ENCODE data around the gene MRO.
A peak's percentile ranks its signal among the peaks of the same experiment; 100 is the strongest.
"Not testable (repeated sequence)": the region's sequence is repeated elsewhere in the genome, so short reads cannot be mapped to it uniquely, and the experiment has no call there.

The MRO gene

DNA sequence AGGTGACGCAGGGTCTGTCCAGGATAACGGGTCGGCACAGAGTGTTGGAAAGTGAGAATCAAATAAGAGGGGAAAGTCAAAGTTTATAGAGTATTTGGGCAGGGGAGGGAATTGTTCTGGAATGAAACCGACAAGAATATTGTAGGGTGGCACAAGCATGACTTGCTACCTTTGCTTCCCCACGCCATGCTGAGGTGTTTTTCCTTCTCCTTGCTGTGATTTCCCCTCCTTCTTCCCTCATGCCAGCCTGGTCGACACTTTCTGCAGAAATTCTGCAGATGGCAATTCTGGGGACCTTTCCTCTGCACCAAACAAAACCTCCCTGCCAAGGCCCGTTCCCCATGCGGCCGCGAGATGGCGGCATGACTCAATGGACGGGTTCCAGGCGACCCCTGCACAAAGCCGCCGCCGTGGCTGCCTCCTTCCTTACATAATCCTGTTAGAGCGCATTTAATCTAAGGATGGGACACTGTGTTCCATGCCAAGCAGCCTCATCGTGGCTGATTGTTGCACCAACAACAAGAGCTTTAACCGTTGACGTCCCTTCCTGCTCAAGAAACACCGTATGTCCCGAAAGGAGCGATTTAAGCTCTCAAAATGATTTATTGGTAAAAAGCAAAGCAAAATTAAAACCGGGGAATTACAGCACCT, at the start of gene MRO:
Gene MRO, minus strand, starts transcription at position 289 of the 651 bp plus-strand sequence. CDS start 10,616 bp downstream, outside the sequence.
- peak; percentile 76 for DNase-seq

DNA sequence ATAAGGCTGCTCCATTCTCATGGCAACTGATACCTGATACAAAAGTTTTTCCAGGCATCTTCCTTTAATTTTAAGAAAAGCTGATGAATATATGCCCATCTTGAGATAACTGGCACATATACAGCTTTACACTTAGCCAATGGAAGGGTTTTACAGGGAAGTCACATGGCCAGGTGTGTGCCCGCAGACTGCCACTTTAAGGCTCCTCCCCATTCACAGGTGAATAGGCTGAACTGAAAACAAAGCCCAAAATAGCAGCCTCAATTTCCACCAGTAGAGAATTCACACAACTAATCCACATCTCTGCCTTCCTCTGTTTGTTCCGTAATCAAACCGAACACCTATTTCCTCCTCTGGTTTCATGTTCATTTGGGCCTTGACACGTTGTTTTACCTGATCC, 49.3 kb upstream of the MRO start:
- no peak for DNase-seq

GRCh38 chr18:50866765-50867164, 46.9 kb upstream of the MRO start:
- DNase-seq = no peak

- no peak for DNase-seq
Measured at GRCh38 chr18:50863840-50864375, 44.1 kb upstream of the MRO start.

DNA sequence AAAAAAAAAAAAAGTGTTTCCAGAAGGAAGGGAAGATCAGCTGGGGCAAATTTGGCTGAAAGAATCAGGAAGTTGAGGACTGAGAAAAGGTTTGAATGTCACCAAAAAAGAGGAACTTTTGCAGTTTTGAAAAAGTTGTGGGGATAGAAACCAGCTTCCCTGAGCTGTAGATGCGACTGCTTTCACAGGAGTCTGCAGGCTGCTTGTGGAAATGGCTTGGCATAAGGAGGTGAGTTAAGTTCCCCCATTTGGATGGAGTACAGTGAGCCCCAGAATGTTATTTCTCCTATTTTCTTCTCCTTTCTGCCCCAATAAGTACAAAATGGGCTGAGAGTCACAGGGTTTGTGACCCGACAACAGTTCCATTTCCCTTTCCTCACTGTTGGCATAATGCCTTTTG, 42.6 kb upstream of the MRO start:
- DNase-seq = no peak

DNA sequence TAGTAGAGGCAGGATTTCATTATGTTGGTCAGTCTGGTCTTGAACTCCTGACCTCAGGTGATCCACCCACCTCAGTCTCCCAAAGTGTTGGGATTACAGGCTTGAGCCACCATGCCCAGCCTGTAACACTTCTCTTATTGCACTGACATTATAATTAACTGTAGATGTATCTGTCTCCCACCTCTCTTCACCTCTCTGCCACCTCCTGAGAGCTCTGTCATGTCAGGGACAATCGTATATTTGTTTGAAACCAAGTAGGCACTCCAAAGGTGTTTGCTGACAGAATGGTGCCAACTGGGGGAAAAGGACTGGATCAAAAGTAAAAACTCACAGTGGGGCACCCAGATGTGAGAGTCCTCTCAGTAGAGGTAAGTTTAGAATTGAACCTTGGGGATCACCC, 41.8 kb upstream of the MRO start:
- no peak for DNase-seq

DNA sequence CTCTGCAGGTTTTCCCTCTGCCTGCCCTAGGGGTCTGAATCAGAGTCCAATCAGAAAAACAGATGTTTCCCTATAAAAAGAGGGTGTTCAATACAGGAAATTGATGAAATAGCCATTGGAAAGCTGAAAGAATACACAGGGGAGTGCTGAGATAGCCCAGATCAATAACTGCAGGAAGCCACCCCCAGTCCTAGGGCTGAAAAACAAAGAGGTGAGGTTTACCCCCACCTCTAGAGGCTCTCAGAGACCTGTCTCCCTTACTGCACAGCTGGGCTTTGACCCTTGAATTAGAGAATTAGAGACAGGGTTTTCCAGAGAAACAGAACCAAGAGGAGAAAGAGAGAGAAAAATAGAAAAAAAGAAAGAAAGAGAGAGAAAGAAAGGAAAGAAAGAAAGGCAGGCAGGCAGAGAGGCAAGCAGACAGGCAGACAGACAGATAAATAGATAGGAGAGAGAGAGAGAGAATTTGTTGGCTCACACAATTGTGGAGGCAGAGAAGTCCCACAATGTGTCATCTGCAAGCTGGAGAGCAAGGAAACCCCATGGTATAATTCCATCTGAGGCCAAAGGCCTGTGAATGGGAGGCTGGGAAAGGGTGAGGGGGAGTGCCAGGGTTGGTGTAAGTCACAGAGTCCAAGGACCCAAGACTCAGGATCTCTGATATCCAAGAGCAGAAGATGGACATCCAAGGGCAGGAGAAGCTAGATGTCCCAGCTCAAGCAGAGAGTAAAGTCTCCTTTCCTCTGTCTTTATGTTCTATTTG, 40.2 kb upstream of the MRO start:
- no peak for DNase-seq

DNA sequence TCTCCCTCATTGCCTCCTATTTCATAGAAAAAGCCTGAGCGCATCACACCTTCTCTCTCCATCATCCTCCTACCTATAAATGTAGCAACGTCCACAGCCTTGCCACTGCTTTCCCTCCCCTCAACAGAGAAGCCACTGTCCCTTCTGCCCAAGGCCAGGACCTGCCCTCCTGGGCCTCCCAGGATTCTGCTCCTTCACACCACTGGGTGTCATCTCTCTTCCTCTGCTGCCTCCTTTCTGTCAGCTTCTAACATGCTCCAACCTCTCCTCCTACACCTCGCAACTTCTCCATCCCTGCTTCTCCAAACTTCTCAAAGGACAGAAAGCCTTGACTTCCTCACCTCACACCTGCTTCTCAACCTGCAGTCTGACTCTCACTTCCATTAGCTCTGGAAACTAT, 37.9 kb upstream of the MRO start:
- no peak for DNase-seq

DNA sequence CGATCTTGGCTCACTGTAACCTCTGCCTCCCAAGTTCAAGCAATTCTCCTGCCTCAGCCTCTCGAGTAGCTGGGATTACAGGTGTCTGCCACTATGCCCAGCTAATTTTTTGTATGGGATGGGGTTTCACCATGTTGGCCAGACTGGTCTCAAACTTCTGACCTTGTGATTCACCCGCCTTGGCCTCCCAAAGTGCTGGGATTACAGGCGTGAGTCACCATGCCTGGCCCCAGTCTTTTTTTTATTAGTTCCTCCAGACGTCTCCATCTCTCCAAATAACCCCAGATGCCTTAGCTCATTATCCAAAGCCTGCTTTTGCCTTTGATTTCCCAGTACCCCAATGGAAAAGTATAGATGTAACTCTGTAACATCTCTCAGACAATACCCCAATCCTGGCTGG, 37.4 kb upstream of the MRO start:
- not testable (repeated sequence) for DNase-seq

- DNase-seq = no peak
Measured at GRCh38 chr18:50855976-50856757, 36.4 kb upstream of the MRO start.

DNA sequence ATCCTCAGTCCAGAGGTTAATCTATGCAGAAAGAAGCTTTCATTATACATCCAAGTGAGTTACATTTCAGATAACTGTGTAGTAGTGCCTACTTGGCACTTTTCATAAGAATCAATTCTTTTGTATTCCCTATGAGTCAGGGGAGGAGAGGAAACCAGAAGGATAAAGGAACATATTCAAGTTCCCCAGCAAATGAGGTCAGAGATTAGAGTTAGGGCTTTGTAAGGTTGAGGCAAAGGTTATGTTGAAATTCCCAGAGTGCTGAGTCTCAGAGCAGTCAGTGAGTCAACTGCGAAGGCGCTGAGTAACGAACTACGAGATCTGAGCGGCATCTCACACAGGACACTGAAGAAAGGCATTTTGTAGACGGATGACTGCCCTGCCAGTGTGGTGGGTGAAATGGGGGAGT, 34.1 kb upstream of the MRO start:
- no peak for DNase-seq

DNA sequence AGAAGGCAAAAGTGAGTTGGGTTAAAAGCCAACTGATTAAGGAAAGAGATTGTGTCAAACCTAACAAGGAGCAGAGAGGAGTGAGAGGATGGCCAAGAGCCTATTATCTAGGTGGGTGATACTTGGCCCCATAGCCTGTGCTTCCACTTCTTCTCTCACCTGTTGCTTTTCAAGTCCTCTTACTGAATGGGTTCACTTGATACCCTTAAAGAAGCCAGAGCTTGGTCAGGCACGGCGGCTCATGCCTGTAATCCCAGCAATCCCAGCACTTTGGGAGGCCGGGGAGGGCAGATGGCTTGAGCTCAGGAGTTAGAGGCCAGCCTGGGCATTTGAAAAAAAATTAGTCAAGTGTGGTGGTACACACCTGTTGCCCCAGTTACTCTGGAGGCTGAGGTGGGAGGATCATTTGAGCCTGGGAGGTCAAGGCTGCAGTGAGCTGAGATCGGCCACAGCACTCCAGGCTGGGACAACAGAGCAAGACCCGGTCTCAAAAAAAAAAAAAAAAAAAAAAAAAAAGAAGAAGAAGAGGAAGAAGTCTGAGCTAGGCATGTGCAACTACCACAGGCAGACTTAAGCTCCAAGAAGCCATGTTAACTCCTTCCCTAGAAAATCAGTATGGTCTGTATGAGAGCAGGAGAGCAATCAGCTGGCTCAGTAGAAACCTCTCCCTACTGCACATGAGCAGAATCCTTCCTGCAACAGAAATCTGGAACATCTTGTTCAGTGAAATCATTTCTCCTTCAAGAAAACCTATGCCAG, 30.7 kb upstream of the MRO start:
- no peak for DNase-seq

DNA sequence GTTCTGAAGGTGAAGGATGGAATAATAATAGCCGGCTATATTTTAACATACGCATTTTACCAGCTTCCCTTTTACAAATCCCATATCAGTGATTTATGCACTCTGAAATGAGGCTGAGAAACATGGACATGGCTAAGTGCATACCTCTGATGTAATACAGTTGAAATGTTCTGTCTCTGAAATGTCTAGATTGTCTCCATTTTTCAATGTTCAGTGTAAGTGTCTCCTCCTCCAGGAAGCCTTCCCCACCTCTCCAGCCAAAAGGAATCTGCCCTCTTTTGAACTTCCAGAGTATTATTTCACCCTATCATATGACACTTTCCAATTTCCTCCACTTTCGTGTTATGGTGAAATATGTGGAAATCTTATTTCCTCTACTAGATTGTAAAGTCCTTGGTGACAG, 29.6 kb upstream of the MRO start:
- no peak for DNase-seq

- no peak for DNase-seq
Measured at GRCh38 chr18:50848991-50849390, 29.2 kb upstream of the MRO start.

- DNase-seq = no peak
Measured at GRCh38 chr18:50848061-50848551, 28.3 kb upstream of the MRO start.

GRCh38 chr18:50847192-50847591, 27.4 kb upstream of the MRO start:
- DNase-seq = no peak

DNA sequence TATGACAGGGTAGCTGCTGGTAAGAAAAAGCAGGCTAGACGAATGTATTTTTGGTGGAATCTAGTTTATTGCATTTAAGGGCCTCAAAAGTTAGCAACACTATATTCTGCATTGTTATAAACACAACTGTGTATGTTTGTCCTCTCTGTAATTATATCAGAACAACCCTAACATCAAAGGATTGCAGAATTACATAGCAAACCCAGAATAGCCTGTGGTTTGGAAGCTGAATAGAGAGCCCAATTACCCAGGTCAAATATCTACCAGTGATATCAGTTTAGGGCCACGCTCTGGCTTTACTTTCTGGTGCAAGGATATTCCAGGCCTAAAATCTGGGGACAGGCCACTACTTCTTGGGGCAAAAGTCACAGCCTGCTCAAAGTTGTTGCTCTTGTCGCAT, 25.1 kb upstream of the MRO start:
- no peak for DNase-seq

- no peak for DNase-seq
Measured at GRCh38 chr18:50844554-50844953, 24.7 kb upstream of the MRO start.

DNA sequence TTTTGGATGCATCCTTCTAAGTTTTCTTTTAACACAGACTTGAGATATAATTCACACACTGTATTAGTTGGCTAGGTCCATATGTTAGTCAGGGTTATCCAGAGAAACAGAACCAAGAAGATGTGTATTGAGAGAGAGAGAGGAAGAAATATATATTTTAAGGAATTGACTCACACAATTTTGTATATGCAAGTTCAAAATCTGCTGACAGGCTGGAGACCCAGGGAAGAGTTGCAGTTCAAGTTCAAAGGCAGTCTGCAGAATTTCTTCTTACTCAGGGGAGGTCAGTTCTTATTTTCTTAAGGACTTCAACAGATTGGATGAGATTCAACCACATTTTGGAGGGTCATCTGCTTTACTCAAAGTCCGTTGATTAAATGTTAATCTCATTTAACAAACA, 23.0 kb upstream of the MRO start:
- DNase-seq = no peak

DNA sequence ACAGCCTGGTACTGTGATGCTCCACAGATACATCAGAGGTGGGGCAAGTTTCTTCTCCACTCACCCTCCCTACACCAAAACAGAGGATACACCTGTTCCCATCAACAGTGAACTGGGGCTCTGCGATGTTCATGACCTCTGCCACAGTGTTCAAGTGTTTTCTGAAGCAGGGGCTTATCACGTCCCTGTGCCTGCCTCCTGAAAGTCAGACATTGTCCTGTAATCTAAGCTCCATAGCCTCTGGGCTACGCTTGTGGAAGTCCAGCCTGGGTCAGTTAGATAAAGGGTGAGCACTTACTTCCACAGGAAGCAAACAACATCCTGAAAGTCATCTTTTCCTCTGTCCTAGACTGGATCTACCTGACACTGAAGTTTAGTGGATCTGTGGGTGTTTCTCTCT, 20.2 kb upstream of the MRO start:
- no peak for DNase-seq

DNA sequence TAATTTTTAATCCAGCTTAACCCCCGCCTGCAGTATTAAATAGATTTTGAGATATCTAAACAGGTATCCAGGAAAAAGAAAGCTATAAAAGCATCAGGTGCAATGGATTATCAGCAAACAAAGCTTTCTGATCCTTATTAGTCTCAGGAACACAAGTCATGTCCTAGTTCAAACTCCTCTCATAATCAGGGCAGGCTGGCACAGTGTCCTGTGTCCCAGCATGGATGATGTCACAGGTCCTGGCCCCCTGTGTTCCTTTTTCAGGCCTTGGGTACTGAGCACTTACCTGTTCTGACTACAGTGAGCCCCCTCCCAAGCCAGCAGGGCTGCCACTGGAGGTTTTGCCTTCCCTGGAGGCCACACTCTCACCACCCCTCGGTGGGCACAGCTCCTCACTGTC, 19.5 kb upstream of the MRO start:
- DNase-seq = no peak

DNA sequence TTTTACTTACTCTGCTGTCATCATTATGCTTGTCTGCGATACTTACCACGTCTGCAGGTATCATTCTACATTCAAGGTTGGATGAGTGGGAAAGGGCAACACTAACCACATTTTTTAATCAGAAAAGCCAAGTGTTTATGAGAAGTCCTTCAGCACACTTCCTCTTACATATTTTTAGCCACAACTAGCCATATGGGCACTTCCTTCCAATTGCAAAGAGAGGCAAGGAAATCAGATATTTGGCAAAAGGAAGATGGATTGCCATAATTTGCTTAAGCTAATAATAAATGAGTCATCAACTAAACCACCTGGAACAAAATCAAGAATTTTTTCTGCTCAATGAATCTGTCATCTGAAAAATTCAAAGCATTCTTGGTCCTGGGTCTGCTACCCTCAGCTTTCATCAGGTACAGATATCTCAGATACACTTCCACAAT, 16.7 kb upstream of the MRO start:
- DNase-seq = no peak

- not testable (repeated sequence) for DNase-seq
Measured at GRCh38 chr18:50833496-50833895, 13.7 kb upstream of the MRO start.
